Muscle of back (tissue), 11 donors: ENCODE data around the gene PIK3C2G. TPM values are rescaled to one million over a fixed set of nuclear protein-coding genes. Genes with fewer than 3 reads are reported as not detected.
"Not testable (repeated sequence)": the region's sequence is repeated elsewhere in the genome, so short reads cannot be mapped to it uniquely, and the experiment has no call there.

Source experiments
- DNase-seq, 3 donors: peaks; one replicate each; pipeline versions ENCODE4 v3.0.0 to v3.0.0-alpha.2; 2013
- polyA plus RNA-seq, 10 donors: library from polyadenylated mRNA; unstranded; fragments of 120-200 nt; gene quantifications; one replicate each; pipeline ENCODE4 v1.2.1, GENCODE V29; 2013; ENCODE audit not compliant: insufficient read length in 10 of 10

Gene PIK3C2G
- polyA plus RNA-seq, 10 donors: 0.08 to 1.9 (median 0.26) TPM; not detected in 1

- peak in 2 of 3 donors; percentile 56 to 76 for DNase-seq
Measured at GRCh38 chr12:18640321-18640955, 379.1 kb downstream of the PIK3C2G start.

GRCh38 chr12:18643681-18644080 is 382.4 kb downstream of the PIK3C2G start:
- peak; percentile 22 to 76 (median 52) for DNase-seq

GRCh38 chr12:18644564-18644963 is 383.2 kb downstream of the PIK3C2G start:
- DNase-seq: no peak

DNA sequence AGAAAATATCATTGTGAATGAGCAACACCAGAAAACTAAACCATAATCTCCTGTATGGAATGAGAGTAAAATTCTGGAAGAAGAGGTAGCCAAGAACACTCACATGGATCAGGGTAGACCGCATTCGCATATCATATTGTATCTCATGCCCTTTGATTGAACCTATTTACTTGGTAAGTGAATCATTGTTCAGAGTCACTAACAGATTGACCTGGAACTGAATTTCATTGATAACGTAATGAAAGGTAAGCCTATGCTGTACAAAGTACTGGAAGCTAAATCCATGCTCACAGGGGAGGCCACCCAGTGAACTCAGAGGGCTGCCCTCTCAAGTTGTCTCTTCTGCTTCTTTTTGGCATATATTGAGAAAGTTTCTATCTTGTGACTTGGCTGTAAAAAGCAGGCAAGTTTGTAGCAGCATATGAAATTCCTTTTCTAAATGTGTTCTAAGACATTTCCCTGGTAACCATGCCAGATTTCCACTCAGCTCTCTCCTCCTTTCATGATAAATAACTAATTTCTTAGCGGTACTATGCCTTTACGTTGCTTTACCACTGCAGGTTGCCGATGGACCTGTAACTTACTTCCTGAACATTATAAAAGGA is 385.1 kb downstream of the PIK3C2G start:
- DNase-seq: peak in 2 of 3 donors; percentile 23 to 56

DNA sequence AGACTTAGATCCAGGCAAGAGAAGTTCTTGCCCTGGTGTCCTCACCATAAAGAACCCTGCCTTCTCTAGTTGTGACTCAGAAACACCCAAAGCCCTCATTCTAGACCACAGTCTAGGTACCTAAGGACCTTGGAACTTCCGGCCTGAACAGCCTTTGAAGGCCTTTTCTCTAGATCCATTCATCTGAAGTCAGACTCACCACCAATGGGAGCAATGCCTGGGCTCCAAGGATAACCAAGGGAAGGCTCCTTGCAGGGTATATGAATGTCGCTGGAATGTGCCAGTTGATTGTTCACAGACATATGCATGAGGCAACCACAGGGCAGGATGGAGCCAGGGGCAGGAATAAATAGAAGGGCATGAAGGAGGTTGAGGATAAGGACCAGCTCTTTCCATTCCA is 390.2 kb downstream of the PIK3C2G start:
- DNase-seq: no peak

GRCh38 chr12:18652596-18652995 is 391.3 kb downstream of the PIK3C2G start:
- no peak for DNase-seq

DNA sequence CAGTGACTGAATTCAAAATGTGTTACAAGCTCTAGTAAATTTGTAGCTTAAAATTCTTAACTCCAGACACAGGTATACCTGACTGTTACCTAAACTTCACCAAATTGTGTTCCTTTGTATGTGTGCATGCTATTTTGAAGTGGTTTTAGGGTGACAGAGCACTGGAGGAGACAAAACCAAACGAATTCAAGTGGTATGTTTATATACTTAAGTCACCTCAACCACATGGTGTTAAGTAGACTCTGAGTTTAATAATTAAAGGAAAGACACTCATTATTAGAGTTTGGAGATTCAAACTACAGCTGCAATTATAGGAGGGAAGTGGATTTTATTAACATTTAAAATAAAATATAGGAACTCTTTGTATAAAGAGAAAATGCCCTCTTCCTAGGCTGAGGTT is 392.1 kb downstream of the PIK3C2G start:
- no peak for DNase-seq

DNA sequence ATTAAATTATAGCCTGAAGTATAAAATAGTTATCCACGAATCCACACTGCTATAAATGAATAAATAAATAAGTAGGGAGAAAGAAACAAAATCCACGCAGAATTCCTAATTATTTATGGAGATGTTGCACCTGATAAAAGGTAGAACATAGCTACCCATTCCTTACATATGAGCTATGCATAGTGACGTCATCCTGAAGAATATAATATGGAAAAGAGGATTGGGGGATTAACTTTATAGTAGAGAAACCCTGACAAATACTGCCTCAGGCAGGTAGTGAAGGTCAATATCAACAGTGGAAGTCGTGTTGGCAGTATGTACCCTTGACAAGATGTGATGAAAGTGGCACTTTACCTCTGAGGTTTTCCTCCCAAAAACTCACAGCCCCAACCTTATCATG is 394.0 kb downstream of the PIK3C2G start:
- no peak for DNase-seq

GRCh38 chr12:18658179-18658578 is 396.9 kb downstream of the PIK3C2G start:
- DNase-seq: no peak

GRCh38 chr12:18658829-18659228 is 397.5 kb downstream of the PIK3C2G start:
- DNase-seq: no peak

GRCh38 chr12:18676141-18676540 is 414.8 kb downstream of the PIK3C2G start:
- DNase-seq: no peak

DNA sequence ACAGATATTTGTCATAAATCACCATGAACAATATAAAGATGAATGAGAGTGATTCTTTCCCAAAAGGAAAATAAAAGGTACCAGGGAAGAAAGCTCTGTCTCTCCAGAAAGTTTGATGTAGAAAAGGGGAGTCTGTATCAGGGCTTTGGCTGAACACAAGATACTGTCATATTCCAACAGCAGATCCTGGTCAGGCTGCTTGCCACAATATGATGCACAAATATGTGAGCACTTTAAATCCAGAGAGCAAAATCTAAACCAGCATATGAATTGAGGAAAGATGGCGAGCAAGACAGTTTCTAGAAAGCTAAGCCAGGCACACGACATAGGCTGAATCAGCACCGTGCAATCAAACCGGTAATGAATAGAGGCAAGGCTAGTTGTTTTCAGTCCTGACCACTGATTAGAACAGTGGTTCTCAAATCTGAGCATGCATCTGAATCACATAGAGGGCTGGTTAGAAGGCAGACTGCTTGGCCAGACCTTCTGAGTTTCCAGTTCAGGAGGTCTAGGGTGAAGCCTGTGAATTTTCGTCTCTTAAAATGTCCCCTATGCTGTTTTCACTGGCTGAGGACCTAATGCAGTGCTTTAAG is 415.8 kb downstream of the PIK3C2G start:
- DNase-seq: peak in 2 of 3 donors; percentile 34 to 77

DNA sequence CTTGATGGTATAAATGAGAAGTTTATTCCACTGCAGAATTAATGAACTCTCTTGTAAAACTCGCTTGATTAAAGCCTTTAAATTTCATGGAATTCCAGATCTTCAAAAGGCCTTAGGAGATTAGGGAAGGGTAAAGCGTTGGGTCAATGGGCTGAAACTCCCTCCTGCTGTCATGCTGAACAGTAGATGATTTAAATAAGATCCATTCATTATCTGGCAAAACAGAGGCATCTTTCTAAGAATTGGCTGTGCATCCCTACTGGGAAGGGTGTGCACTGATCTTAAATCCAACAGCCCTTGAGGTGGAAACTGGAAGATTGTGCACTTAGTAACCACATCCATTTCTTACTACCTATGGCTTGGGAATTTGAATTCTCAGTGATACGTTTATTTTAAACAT is 420.5 kb downstream of the PIK3C2G start:
- no peak for DNase-seq

GRCh38 chr12:18683327-18684013 is 422.2 kb downstream of the PIK3C2G start:
- peak in 1 of 3 donors; percentile 38 for DNase-seq

DNA sequence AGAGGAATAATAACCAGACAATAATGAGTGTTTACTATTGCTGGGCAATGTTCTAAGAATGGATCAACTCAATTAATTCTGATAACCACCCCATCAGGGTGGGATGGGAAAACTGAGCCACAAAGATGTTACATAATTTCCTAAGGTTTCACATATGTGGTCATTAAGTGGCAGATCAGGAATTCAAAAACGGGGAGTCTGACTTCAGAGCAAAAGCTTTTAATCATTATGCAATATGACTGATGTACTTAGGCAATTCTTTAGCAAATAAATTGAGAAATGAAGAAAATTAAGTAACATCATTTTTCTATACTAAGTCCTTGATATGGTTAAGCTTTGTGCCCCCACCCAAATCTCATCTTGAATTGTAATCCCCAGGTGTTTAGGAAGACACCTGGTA is 423.1 kb downstream of the PIK3C2G start:
- no peak for DNase-seq

DNA sequence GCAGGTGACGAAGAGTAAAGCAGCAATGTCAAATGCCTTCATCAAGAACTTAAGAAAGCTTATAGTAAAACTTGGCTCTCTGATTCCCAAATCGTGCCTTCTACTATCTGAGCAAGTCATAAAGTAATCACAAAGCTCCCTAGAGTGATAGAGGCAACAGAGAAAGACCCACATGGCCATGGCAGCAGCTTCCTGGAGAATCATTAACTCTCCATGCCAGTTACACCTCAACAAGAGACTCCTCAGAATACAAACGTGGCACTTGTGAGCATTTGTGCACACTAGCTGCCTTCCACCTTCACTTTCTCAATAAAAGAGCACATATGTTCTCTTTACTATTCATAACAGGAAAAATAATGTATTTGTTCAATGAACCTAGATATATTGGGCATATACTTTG is 428.5 kb downstream of the PIK3C2G start:
- no peak for DNase-seq

- DNase-seq: peak in 1 of 3 donors; percentile 52
Measured at GRCh38 chr12:18690653-18691052, 429.3 kb downstream of the PIK3C2G start.

DNA sequence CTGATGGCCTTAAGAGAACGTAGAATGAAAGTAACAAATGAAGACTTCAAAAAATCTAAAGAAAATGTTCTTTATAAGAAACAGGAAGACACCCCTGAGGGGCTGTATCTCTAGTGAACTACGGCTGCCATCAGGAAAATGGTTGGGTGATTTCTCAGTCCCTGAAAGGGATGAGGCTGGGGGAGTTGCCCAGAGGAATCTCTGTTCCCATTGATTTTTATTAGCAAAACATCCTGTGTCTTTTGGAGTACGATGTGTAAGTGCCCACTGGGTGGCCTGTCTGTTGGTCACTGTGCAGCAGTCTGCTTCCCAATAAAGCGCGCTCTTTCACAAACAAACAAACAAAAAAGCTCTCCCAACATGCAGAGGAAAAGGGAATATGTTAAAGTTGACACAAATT is 432.7 kb downstream of the PIK3C2G start:
- DNase-seq: not testable (repeated sequence)

DNA sequence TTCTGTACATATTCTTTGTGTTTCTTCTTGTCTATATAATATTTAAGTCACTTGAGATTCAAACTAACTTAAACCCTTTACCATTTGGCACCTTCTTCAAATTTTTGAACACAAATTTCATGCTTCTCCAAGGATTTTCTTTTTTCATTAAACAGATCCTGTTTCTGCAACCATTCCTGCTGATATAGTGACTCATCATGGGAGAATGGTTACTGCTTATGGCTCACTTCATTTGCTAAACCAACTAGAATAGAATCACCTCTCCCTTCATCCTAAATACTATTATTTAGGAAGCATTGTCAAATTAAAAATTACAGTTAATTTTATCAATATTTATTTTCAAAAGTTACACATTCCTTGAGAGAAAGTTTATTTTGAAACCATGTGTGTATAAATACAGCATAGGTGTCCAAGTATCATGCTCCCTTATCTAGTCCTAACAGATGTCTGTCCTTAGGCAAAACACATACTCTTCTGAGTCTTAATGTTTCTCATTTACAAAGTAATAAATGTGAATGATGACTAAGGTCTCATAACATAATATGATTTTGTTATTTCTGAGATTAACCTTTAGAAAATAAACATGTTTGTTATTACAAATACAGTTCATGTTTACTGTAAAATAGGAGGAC is 435.8 kb downstream of the PIK3C2G start:
- DNase-seq: no peak
